Measurements from ENCODE around the gene PRKD3.

DNA sequence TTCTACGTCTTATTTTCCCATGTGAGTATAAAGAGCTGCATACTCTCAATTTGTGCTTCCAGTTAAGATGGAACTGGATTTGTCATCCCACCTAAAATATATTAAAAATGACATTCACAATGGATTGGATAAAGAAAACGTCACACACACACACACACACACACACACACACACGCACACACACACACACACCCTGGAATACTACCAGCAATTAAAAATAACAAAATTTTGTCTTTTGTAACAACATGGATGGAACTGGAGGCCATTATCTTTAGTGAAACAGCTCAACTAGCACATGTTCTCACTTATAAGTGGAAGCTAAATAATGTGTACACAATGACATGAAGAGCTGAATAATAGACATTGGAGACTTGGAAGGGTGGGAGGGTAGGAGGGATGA is 16.0 kb upstream of the PRKD3 start:
- TF ChIP-seq, protein P1, sequence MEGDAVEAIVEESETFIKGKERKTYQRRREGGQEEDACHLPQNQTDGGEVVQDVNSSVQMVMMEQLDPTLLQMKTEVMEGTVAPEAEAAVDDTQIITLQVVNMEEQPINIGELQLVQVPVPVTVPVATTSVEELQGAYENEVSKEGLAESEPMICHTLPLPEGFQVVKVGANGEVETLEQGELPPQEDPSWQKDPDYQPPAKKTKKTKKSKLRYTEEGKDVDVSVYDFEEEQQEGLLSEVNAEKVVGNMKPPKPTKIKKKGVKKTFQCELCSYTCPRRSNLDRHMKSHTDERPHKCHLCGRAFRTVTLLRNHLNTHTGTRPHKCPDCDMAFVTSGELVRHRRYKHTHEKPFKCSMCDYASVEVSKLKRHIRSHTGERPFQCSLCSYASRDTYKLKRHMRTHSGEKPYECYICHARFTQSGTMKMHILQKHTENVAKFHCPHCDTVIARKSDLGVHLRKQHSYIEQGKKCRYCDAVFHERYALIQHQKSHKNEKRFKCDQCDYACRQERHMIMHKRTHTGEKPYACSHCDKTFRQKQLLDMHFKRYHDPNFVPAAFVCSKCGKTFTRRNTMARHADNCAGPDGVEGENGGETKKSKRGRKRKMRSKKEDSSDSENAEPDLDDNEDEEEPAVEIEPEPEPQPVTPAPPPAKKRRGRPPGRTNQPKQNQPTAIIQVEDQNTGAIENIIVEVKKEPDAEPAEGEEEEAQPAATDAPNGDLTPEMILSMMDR (IDR thresholded peaks at IDR 0.05) = no peak
- TF ChIP-seq POLR2A (IDR thresholded peaks at IDR 0.05) = no peak
